ENCODE measurements around the gene ZNF330. TPM values are rescaled to one million over a fixed set of nuclear protein-coding genes. Genes with fewer than 3 reads are reported as not detected.

ZNF330 gene
- total RNA-seq, 1 experiment from 2014 or later = 18.9 TPM

- Histone ChIP-seq H3K9me3 (ENCODE audit: control insufficient read depth, insufficient read depth, low read depth, low read length) (no peaks in the 10 kb centered on the region), H3K36me3 (ENCODE audit: control insufficient read depth, insufficient read depth, low read length) (no peaks in the 10 kb centered on the region), H3K4me3 (ENCODE audit: low read depth in 2 of 2, low read length in 2 of 2) (no peak overlapping the region), H3K27ac (ENCODE audit: low read length) (no peak overlapping the region), H3K27me3 (ENCODE audit: control insufficient read depth, insufficient read depth, low read length) (no peaks in the 10 kb centered on the region), H3K4me1 (ENCODE audit: control insufficient read depth, insufficient read depth, low read length) (no peaks in the 10 kb centered on the region)
- intact Hi-C loops (cut with micrococcal nuclease; ENCODE audit: unreplicated experiment) = no loop called here
- CTCF ChIA-PET = no interaction called here
- BruUV-seq (replicated peaks) = no TSS peak
- TF ChIP-seq SIN3A (IDR thresholded peaks at IDR 0.05; ENCODE audit: borderline replicate concordance, insufficient read depth, low read depth, low read length) = no peak
- no peak for TF ChIP-seq CTCF (IDR thresholded peaks at IDR 0.05)
- no peak for TF ChIP-seq TCF7L2 (IDR thresholded peaks at IDR 0.05; ENCODE audit: low read depth, low read length)
- TF ChIP-seq POLR2AphosphoS5 (IDR thresholded peaks at IDR 0.05; ENCODE audit: low read depth, low read length) = no peak
- TF ChIP-seq, protein P1, sequence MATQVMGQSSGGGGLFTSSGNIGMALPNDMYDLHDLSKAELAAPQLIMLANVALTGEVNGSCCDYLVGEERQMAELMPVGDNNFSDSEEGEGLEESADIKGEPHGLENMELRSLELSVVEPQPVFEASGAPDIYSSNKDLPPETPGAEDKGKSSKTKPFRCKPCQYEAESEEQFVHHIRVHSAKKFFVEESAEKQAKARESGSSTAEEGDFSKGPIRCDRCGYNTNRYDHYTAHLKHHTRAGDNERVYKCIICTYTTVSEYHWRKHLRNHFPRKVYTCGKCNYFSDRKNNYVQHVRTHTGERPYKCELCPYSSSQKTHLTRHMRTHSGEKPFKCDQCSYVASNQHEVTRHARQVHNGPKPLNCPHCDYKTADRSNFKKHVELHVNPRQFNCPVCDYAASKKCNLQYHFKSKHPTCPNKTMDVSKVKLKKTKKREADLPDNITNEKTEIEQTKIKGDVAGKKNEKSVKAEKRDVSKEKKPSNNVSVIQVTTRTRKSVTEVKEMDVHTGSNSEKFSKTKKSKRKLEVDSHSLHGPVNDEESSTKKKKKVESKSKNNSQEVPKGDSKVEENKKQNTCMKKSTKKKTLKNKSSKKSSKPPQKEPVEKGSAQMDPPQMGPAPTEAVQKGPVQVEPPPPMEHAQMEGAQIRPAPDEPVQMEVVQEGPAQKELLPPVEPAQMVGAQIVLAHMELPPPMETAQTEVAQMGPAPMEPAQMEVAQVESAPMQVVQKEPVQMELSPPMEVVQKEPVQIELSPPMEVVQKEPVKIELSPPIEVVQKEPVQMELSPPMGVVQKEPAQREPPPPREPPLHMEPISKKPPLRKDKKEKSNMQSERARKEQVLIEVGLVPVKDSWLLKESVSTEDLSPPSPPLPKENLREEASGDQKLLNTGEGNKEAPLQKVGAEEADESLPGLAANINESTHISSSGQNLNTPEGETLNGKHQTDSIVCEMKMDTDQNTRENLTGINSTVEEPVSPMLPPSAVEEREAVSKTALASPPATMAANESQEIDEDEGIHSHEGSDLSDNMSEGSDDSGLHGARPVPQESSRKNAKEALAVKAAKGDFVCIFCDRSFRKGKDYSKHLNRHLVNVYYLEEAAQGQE (IDR thresholded peaks at IDR 0.05; ENCODE audit: insufficient read depth in 1 of 2, low read depth in 2 of 2, low read length in 1 of 2) = no peak
- in situ Hi-C loops (cut with HindIII; ENCODE audit: low pct_unique_long_range_greater_than_20kb, low sequenced_read_pairs) = no loop called here
- ATAC-seq (no peak), DNase-seq (ENCODE audit: low read depth, low spot score) (no peak)
- POLR2A ChIA-PET = interaction anchor here (0.6 kb wide), 1 partner anchor 82 kb away, joined by 3 read pairs; no protein-coding TSS in a partner anchor
These were observed 5.7 kb upstream of the ZNF330 start for GRCh38 chr4:141215030-141215429.

GRCh38 chr4:141216002-141216761 is 4.5 kb upstream of the ZNF330 start:
- Histone ChIP-seq H3K4me1 (ENCODE audit: control insufficient read depth, insufficient read depth, low read length) (no peaks in the 10 kb centered on the region), H3K27me3 (ENCODE audit: control insufficient read depth, insufficient read depth, low read length) (no peaks in the 10 kb centered on the region), H3K27ac (ENCODE audit: low read length) (no peak overlapping the region), H3K9me3 (ENCODE audit: control insufficient read depth, insufficient read depth, low read depth, low read length) (no peaks in the 10 kb centered on the region), H3K36me3 (ENCODE audit: control insufficient read depth, insufficient read depth, low read length) (no peaks in the 10 kb centered on the region; the same call in 1 of the 2 replicates), H3K4me3 (ENCODE audit: low read depth in 2 of 2, low read length in 2 of 2) (no peak overlapping the region)
- TF ChIP-seq CTCF (IDR thresholded peaks at IDR 0.05) (no peak), TCF7L2 (IDR thresholded peaks at IDR 0.05; ENCODE audit: low read depth, low read length) (no peak), SIN3A (IDR thresholded peaks at IDR 0.05; ENCODE audit: borderline replicate concordance, insufficient read depth, low read depth, low read length) (no peak), POLR2AphosphoS5 (IDR thresholded peaks at IDR 0.05; ENCODE audit: low read depth, low read length) (no peak)
- TF ChIP-seq, protein P1 (IDR thresholded peaks at IDR 0.05; ENCODE audit: insufficient read depth in 1 of 2, low read depth in 2 of 2, low read length in 1 of 2) = no peak
- in situ Hi-C loops (cut with HindIII; ENCODE audit: low pct_unique_long_range_greater_than_20kb, low sequenced_read_pairs) (no loop called here), intact Hi-C loops (cut with micrococcal nuclease; ENCODE audit: unreplicated experiment) (no loop called here)
- ChIA-PET CTCF (no interaction called here), POLR2A (no interaction called here)
- no peak for ATAC-seq
- BruUV-seq (replicated peaks) = no TSS peak
- DNase-seq (ENCODE audit: low read depth, low spot score) = no peak
